LoVo (cell line): Measurements from ENCODE around the gene LPIN2.
"Not testable (repeated sequence)": the region's sequence is repeated elsewhere in the genome, so short reads cannot be mapped to it uniquely, and the experiment has no call there.

Source experiments
- DNase-seq: peaks from one replicate; pipeline ENCODE4 v3.0.0-alpha.2; 2016; ENCODE audit warnings: low spot score

LPIN2 gene, protein sequence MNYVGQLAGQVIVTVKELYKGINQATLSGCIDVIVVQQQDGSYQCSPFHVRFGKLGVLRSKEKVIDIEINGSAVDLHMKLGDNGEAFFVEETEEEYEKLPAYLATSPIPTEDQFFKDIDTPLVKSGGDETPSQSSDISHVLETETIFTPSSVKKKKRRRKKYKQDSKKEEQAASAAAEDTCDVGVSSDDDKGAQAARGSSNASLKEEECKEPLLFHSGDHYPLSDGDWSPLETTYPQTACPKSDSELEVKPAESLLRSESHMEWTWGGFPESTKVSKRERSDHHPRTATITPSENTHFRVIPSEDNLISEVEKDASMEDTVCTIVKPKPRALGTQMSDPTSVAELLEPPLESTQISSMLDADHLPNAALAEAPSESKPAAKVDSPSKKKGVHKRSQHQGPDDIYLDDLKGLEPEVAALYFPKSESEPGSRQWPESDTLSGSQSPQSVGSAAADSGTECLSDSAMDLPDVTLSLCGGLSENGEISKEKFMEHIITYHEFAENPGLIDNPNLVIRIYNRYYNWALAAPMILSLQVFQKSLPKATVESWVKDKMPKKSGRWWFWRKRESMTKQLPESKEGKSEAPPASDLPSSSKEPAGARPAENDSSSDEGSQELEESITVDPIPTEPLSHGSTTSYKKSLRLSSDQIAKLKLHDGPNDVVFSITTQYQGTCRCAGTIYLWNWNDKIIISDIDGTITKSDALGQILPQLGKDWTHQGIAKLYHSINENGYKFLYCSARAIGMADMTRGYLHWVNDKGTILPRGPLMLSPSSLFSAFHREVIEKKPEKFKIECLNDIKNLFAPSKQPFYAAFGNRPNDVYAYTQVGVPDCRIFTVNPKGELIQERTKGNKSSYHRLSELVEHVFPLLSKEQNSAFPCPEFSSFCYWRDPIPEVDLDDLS

DNA sequence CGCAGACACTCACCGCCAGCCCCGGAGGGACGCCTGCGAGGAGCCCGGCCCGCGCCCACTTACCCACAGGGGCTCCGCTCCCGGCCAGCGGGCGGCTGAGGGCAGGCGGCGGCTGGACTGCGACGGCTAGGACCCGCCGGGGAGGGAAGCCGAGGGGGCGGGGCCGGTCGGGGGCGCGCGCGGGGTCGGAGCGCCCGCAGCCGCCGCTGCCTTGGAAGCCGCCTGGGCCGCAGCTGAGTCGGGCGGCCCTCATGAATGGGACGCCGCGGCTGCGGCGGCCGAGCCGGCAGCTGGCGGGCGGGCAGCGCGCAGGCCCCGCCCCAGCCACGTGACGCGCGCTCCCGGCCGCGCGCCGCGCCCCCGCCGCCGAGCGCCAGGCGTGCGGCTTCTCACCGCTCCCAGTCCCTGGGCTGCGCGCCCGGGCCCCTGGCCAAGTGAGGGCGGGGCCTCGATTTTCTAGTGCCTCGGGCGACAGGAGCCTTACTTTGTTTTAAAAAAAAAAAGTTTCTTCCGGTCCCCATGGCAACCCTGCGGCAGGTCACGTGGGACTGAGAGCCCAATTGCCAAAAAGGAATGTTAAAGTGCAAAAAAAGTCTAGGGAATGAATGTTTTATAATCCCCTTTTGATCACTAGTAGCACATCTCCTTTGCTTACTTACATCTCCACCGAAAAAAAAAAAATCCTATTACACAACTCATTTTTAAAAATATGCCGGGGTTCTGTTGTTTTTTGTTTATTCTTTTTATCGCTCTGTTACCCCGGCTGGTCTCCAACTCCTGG, at the start of gene LPIN2:
LPIN2 (minus strand) TSS at position 121 of the 781 bp plus-strand sequence. CDS start 52,304 bp downstream, outside the sequence.
- peak; percentile 98 for DNase-seq

DNA sequence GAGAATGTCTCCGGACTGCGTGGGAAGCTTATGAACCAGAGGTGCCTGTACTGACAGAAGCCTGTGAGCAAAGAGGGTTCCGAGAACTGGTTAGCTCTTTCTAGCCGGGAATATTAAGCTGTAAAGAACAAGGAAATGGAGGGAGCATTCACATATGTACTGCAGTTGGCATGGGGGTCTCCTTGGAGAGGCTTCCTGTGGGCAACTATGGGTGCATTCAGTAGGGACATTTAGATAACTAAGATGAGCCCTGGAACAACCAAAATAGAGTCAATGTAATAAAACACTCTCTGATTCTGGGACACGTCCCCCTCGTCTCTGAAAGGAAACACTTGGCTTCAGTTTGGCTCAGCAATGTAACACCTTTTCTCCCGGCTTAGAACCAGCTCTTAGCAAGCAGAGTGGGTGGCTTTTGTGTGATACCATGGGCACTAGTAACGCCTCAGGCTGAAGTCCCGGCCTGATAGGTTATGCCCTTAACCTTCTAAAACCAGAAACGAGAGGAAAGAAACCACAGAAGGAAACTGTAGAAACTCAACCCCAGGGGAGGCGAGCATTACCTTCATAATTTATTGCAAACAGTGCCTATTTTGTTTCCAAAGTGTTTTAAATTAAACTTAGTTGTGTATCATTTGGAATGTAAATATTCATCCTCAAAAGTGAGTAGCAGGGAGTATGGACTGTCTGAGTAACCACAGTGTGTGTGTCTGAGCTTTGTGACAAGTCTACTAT, 48.8 kb upstream of the LPIN2 start:
- DNase-seq, result no peak

DNA sequence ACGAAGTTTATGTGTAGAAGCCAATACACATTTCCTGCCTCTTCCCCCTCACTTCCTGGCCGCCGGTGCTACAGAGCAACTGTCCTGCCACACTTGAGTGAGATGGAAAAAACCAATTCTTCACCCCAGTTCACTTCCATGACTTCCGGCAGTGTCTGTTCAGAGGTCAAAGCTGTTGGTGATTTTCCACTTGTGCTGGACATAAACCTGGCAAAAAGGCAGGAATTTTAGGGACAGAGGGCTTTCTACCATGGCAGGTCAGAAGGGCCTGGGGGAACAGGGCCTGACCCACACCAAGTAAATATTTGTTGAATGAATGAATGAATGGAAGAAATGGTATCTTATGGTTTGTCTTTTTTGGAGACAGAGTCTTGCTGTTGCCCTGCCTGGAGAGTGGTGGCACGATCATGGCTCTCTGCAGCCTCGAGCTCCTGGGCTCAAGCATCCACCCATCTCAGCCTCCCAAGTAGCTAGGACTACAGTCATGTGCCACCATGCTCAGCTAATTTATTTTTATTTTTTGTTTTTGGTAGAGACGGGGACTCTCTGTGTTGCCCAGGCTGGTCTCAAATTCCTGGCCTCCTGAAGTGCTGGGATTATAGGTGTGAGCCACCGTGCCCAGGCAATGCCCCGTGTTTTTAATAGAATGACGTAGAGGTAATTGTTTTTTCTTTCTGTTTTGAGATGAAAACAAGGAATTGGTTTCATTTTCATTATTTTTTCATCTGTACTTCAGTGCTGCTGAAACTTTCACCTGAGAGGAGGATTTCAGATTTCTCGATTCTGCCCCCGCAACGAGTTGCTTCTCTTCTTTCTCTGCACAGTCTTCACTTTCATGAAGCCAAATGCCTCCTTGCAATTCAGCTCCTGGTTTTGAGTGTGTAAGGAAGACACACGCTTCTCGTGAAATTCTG, 48.0 kb upstream of the LPIN2 start:
- DNase-seq, result no peak

DNA sequence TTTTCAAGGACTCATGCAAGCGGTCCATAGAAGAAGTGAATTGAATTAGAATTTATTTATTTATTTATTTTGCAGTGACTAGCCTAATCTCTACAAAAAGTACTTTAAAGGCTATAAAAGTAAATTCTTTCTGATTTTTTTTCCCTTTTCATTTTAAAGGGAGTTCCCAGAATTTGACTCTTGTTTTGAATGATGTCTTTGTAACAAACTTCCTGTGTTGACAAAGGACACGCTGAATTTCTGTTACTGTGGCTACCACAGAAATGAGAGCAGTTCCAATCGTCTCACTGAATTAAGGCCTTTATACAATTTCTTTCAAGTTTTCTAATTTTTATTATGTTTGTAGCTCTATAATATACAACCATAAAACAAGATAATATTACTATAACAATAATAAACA, 46.3 kb upstream of the LPIN2 start:
- no peak for DNase-seq

DNA sequence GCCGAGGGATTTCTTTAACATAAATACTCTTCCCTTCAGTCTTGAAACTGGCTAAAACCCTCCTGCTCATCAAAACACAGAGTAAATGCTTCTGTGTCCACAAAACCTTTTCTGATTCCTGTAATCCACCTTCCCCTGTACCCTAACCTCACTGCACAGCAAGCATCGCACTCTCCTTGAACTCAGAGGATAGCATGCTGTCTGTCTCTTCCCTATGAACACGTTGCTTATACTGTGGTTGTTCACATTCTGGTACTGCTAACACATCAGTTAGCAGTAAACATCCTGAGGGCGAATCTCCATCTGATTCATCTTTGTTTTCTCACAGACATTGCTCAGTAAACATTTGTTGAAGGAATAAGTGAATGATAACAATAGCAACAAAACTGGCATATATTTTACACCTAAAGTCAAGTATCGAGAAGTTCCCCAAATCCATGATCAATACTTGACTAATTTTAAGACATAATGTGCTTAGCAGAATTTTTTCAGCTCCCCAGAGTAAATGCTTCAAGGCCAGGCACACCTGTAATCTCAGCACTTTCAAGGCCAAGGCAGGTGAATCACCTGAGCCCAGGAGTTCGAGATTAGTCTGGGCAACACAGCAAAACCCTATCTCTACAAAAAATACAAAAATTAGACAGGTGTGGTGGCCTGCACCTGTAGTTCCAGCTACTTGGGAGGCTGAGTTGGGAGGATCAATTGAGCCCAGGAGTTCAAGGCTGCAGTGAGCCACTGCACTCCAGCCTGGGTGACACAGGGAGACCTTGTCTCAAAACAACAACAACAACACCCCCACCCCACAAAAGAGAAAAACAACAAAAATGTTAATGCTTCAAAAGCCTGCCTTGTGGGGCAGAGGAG, 45.6 kb upstream of the LPIN2 start:
- DNase-seq, result no peak

DNA sequence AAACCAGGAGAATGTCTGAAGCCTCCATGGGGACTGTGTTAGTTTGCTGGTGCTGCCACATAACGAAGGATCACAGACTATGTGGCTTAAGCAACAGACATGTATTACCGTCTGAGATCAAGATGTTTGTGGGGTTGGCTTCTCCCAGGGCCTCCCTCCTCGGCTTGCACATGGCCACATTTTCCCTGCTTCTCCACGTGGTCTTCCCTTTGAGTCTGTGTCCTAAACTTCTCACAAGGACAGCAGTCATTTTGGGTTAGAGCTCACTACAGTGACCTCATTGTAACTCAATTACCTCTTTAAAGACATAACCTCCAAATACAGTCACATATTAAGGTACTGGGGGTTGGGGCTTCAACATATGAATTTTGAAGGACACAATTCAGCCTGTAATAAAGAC, 44.6 kb upstream of the LPIN2 start:
- no peak for DNase-seq

DNA sequence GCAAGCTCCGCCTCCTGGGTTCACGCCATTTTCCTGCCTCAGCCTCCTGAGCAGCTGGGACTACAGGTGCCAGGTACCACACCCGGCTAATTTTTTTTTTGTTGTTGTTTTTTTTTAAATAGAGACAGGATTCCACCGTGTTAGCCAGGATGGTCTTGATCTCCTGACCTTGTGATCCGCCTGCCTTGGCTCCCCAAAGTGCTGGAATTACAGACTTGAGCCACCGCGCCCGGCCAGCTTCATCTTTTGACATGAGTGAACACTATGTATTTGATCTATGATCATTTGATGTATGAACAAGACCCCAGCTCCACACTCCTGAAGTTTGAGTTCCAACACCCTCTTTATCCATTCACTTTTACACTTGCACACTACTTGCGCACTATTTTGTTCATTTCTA, 43.4 kb upstream of the LPIN2 start:
- DNase-seq, result no peak

DNA sequence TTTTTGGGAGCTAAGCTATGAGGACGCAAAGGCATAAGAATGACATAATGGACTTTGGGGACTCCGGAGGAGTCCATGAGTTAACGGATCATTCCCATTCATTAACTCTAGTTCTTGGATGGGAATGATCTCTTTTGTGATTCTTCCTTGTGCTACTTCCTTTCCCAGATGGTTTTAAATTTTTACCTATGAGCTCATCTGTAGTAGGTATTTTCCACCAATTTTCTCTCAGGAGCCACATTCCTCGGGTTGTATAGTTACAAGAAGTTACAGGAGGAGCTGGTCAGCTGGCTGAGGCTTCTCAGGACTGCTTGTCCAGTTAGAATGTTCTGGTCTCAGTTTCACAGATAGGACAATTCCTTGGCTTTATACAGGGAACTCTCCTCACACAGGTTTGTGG, 42.9 kb upstream of the LPIN2 start:
- no peak for DNase-seq

DNA sequence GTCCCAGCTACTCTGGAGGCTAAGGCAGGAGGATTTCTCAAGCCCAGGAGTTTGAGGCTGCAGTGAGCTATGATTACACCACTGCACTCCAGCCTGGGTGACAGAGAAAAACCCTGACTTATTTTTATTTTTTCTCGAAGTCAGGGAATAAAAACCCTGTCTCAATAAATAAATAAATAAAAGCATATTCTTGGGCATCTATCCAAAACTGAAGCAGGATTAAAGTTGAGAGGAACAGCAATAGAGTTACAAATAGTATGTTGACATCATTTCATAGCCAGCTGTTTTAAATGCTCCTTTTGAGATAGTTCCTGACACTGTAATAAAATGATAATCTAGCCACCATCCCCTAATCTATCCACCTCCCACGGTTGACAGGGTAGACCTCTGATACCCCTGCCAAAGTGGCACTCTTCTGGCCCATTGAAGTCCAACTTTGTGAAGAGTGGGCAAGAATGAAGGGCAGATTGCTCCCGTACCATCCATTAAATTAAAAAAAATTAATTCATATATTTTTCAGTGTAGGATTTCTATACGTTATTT, 42.3 kb upstream of the LPIN2 start:
- DNase-seq, result no peak

DNA sequence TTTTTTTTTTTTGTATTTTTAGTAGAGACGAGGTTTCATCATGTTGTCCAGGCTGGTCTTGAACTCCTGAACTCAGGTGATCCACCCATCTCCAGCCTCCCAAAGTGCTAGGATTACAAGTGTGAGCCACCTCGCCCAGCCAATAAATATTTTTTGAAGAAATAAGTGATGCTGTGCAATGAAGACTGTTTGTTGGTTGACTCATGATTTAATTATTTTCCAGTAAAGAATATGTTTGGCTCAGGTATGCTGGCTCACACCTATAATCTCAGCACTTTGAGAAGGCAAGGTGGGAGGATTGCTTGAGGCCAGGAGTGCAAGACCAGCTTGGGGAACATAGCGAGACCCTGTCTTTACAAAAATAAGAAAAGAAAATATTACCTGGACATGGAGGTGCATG, 41.8 kb upstream of the LPIN2 start:
- peak; percentile 55 for DNase-seq

DNA sequence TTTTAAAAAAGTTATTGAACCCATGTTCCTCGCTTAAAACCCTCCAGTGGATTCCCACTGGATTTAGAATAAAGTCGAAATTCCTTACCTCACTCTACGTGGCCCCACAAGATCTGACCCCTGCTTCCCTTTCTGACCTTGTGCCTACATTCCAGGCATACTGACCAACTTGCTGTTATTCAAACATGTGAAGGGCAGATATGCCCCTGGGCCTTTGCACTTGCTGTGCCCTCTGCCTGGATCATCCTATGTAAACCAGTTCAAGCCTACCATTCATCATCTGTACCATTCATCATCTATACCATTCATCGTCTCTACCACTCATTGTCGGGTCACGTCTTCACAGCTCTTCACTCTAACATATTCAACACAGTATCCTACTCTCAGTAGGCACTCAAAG, 41.3 kb upstream of the LPIN2 start:
- no peak for DNase-seq

DNA sequence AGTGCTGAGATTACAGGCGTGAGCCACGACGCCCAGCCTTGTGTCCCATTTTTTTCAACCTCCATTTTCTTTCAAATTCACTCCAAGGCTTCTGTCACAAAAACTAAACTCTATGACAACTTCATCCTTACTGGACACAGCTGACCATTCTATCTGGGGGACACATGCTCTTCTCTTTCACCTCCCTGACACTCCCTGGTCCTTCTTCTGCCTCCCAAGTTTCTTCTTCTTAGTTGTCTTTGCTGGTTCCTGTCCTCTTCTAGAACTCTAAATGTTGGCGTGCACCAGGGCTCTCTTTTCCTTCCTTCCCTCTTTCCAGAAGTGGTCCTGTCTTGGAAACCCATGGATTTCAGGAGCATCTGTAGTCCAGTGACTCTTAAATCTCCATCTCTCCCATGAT, 40.1 kb upstream of the LPIN2 start:
- DNase-seq, result no peak

DNA sequence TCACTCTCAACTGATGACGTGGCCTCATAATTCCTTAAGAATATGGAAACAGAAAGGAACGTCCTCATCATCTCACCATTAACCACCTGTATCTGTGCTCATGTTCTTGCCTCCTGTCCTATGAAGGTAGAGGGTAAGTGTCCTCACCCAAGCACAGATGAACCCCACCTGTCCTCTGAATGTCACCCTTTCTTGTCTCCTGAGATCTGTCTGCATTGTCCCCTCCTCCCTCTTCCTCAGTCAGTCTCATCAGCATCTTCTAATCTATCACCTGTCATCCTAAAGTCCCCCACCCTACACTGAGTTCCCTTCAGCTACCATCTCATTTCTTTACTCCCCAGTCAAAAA, 39.4 kb upstream of the LPIN2 start:
- DNase-seq, result no peak

DNA sequence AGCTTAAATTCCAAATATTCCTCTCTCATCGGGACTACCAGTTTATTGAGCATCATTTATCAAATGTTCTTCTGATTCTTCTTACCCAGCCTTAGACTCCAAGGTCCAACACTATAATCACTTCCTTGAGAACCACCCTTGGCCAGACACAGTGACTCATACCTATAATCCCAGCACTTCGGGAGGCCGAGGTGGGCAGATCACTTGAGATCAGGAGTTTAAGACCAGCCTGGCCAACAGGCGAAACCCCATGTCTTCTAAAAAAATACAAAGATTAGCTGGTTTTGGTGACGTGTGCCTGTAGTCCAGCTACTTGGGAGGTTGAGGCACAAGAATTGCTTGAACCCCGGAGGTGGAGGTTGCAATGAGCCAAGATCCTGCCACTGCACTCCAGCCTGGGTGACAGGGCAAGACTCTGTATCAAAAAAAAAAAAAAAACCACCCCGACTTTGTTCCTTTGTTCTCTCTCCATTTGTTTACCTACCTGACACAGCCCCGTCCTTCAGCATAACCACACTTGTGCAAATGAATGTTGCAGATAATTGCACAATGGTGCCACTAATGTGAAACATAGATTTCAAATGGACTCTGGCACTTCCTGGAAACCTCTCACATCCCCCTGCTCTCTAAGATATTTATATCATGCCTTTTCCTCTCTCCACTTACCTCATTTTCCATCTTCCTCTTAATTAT, 38.9 kb upstream of the LPIN2 start:
- DNase-seq, result peak; percentile 86

DNA sequence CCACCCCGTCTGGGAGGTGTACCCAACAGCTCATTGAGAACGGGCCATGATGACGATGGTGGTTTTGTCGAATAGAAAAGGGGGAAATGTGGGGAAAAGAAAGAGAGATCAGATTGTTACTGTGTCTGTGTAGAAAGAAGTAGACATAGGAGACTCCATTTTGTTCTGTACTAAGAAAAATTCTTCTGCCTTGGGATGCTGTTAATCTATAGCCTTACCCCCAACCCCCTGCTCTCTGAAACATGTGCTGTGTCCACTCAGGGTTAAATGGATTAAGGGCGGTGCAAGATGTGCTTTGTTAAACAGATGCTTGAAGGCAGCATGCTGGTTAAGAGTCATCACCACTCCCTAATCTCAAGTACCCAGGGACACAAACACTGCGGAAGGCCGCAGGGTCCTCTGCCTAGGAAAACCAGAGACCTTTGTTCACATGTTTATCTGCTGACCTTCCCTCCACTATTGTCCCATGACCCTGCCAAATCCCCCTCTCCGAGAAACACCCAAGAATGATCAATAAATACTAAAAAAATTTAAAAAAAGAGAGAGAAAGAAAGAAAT, 37.0 kb upstream of the LPIN2 start:
- not testable (repeated sequence) for DNase-seq

DNA sequence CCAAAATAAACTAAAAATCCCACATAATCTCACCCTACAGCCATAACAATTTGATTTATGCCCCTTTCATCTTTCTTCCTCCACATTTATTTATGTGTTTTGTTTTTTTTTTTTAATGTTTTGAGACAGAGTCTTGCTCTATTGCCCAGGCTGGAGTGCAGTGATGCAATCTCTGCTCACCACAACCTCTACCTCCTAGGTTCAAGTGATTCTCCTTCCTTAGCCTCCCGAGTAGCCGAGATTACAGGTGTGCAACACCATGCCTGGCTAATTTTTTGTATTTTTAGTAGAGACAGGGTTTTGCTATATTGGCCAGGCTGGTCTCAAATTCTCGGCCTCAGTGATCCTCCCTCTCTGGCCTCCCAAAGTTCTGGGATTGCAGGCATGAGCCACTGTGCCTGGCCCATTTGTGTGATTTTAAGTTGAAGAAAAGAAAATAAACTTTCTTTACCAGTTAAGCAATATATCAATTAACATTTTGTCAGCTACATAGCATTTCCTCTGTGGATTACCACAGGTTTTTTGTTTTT, 35.9 kb upstream of the LPIN2 start:
- no peak for DNase-seq

DNA sequence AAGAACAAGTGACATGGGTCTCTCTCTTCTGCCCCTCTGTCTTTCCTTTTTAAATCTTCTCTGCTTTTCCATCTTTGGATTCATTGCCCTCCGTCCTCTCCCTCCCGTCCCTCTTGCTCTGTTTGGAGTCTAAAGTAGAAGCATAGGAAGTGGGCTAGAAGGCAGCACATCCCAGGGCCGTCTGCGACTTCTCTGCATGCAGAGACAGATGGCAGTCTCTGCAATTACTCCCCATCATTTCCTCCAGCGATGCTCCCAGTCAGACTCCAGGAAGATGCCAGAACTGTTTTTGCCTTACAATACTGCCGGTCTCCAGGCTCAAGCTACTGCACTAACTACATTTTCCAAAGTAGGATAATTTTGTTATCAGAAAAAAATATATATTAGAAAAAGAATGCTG, 35.2 kb upstream of the LPIN2 start:
- no peak for DNase-seq

DNA sequence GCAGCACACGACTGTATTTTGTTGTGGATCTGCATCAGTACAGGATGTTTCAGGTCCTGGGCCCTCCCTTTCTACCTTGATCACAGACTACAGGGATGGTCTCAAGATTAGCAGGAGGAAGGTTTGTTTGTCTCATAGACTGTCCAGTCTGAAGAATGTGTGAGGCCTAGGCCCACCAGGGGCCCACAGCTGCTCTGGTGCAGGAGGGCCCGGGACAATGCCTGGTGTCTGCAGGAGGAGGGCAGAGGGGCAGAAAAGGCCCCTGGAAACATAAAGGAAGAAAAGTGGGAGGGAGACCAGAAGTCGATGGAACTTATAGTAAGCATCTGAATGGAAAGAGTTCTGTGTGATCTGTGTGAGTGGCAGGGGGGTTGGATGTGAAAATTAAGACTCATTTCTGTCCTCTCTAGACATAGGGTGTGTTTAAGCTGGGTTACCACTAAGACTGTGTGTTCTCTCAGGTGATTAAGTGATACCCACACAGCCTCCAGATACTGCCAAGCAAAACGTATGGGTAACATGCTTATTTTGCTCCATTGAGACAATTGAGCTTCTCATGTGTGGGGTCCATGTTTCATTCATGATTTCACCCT, 33.4 kb upstream of the LPIN2 start:
- no peak for DNase-seq
